Retina (tissue), 1 donor: ENCODE data around the gene CCL1.
"Not testable (repeated sequence)": the region's sequence is repeated elsewhere in the genome, so short reads cannot be mapped to it uniquely, and the experiment has no call there.

Experiments used
- DNase-seq: peaks from one replicate; pipeline ENCODE4 v3.0.0-alpha.2; 2016

Gene CCL1

GRCh38 chr17:34356194-34356593, 6.8 kb downstream of the CCL1 start, which contains the start of gene CCL13:
Gene CCL13, plus strand, starts transcription at chr17:34356480. Its CDS starts 47 bp downstream, at chr17:34356527.
- no peak for DNase-seq

GRCh38 chr17:34354637-34355036, 8.4 kb downstream of the CCL1 start:
- DNase-seq, result no peak

DNA sequence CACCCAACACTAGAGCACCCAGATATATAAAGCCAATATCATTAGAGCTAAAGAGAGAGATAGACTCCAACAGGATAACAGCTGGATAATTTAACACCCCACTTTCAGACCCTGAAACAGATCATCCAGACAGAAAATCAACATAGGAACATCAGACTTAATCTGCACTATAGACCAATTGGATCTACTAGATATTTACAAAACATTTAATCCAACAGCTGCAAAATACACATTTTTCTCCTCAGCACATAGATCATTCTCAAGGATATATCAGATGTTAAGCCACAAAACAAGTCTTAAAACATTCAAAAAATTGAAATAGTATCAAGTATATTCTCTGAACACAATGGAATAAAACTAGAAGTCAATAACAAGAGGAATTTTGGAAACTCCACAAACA, 10.8 kb downstream of the CCL1 start:
- DNase-seq, result no peak

- DNase-seq, result no peak
Measured at GRCh38 chr17:34351096-34351495, 11.9 kb downstream of the CCL1 start.

- DNase-seq, result no peak
Measured at GRCh38 chr17:34349751-34350150, 13.3 kb downstream of the CCL1 start.

DNA sequence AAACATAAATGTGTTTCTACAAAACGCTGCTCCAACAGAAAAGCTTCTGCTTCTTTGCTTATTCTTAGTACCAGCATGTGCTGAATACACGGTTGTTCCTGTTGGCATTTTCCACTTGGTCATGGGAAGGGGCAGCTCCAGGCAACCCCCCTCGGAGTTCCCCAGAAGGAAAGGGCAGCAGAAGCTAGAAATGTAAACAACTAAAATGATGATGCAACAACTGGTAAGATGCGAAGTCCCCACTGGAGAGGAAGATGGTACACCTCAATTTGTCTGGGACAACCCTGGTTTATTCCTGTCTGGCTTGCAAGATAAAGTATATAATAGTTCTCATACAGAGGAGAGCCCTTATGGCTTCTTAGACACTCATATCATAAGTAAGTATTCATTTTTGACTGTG, 16.0 kb downstream of the CCL1 start:
- DNase-seq, result no peak

DNA sequence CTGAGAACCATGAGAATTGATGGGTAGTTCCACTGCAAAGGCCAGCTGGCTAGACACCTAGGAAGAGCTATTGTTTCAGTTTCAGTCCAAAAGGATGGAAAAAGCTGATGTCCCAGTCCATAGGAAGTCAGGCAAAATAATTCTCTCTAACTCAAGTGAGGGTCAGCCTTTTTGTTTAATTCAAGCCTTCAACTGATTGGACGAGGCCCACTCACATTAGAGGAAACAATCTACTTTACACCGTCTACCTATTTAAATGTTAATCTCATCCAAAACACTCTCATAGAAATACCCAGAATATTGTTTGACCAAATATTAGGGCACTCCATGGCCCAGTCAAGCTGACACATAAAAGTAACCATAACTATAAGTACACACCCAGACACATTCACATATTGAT, 21.1 kb downstream of the CCL1 start:
- no peak for DNase-seq

DNA sequence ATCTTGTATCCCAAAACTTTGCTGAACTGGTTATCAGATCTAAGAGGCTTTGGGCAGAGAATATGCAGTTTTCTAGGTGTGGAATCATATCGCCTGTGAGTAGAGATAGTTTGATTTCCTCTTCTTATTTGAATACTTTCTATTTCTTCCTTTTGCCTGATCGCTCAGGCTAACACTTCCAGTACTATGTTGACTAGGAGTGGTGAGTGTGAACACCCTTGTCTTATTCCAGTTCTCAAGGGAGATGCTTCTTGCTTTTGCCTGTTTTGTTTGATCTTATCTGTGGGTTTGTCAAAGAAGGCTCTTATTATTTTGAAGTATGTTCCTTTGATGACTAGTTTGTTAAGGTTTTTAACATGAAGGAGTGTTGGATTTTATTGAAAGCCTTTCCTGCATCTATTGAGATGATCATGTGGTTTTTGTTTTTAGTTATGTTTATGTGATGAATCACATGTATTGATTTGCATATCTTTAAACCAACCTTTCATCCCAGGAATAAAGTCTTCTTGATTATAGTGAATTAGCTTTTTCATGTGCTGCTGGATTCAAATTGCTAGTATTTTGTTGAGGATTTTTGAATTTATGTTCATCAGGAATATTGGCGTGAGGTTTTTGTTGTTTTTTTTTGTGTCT, 23.8 kb downstream of the CCL1 start:
- DNase-seq, result no peak

DNA sequence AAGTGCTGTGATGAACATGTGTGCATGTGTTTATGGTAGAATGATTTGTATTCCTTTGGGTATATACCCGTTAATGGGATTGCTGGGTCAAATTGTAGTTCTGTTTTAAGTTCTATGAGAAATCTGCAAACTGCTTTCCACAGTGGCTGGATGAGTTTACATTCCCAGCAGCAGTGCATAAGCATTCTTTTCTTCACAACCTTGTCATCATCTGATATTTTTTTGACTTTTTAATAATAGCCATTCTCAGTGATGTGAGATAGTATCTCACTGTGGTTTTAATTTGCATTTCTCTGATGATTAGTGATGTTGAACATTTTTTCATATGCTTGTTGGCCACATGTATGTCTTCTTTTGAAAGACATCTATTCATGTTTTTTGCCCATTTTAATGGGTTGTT, 25.3 kb downstream of the CCL1 start:
- DNase-seq, result no peak

GRCh38 chr17:34327580-34327979, 35.5 kb downstream of the CCL1 start:
- not testable (repeated sequence) for DNase-seq

GRCh38 chr17:34321964-34322363, 41.1 kb downstream of the CCL1 start:
- DNase-seq, result no peak

GRCh38 chr17:34319039-34319483, 44.0 kb downstream of the CCL1 start, which contains the start of gene CCL8:
Gene CCL8, plus strand, starts transcription at chr17:34319435. Its CDS starts 67 bp downstream, at chr17:34319502.
- DNase-seq, result no peak

GRCh38 chr17:34318474-34318873, 44.6 kb downstream of the CCL1 start:
- DNase-seq, result no peak

- no peak for DNase-seq
Measured at GRCh38 chr17:34314279-34314678, 48.8 kb downstream of the CCL1 start.

DNA sequence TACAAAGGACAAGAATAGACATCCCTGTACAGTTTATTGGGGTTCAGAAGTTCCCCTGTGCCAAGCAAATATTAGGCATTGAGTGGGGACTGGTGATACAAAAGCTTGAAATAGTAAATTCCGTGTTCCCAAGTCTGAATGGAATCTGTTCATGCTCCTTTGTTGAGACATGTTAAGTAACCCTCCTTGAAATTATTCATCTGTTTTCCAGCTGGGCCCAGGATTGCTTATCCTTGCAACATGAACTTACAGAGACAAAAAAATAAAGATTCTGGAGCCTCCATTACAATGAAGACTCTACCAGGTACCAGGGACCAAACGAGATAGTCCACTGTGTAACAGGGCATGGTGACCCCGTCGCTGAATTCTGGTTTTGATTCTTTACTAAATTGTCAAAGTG, 49.9 kb downstream of the CCL1 start:
- DNase-seq, result no peak

DNA sequence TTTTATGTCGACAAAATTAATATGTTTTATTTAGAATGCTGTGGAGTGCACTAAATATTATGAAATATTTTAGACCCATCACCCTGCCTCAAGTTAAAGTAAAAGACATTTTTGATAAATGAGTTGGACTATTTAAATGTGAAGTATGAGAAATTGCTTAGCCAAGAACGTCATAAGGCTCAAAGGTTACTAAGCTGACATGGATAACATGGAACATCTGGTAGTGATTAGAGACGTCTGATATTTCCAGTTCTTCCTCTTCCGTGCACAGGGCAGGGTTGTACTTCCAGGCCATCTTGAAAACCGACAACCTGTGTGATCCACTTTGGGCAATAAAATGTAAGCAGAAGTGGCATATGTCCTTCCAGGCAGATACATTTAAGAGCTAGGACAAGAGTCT, 51.0 kb downstream of the CCL1 start:
- no peak for DNase-seq

DNA sequence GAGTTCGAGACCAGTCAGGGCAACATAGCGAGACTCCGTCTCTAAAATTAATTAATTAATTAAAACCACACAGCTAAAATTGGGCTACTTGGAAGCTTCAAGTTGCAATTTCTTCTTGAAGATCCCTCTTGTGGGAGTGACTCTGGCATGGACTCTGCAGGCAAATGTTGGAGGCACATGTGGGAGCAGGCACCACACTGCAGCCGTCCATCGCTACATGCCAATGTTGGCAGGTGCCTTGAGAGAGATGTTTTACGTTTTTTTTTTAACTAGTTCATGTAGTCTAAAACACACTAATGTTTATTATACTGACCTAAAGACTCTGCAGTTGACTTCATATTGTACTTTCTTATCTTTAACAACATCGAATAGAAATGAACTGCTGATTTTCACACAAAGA, 51.7 kb downstream of the CCL1 start:
- no peak for DNase-seq
